Ovary (tissue), 9 donors: ENCODE results near the gene FTCD. TPM values are rescaled to one million over a fixed set of nuclear protein-coding genes. Genes with fewer than 3 reads are reported as not detected.

Experiments
- DNase-seq, 5 donors: peaks; one replicate each; pipeline ENCODE4 v3.0.0-alpha.2; 2019 to 2020
- H3K27ac ChIP-seq, 2 donors: fragments of 200-600 bp; one replicate each; pipeline versions ENCODE4 v1.5.1 to v1.8.0; 2019 to 2022
- H3K27me3 ChIP-seq: fragments of 200-600 bp; one replicate; pipeline ENCODE4 v1.8.0; 2022
- H3K36me3 ChIP-seq: fragments of 200-600 bp; sonication (generic); one replicate; pipeline ENCODE4 v1.5.1; 2019
- H3K4me1 ChIP-seq: one replicate; pipeline ENCODE4 v1.8.1; 2013; ENCODE audit warnings: mild to moderate bottlenecking, moderate library complexity; ENCODE audit not compliant: insufficient read depth
- H3K4me3 ChIP-seq: fragments of 200-600 bp; sonication (generic); one replicate; pipeline ENCODE4 v1.5.1; 2017
- H3K9me3 ChIP-seq, 2 donors: fragments of 200-600 bp in 1 of 2; sonication (generic) in 1 of 2; one replicate each; pipeline versions ENCODE4 v1.5.1 to v1.8.1; 2013 to 2019; ENCODE audit warnings: mild to moderate bottlenecking in 1 of 2, moderate library complexity in 1 of 2
- CTCF ChIP-seq, 3 donors: fragments of 450-650 bp in 2 of 3; fragments of 200-600 bp in 1 of 3; IDR thresholded peaks; one replicate each; pipeline versions ENCODE4 v1.5.1 to v1.8.0; 2016 to 2022; ENCODE audit warnings: antibody characterized with exemption in 3 of 3, mild to moderate bottlenecking in 1 of 3
- EP300 ChIP-seq: sonication (generic); formaldehyde crosslinking; IDR thresholded peaks from one replicate; pipeline ENCODE4 v1.6.1; 2017; ENCODE audit warnings: antibody characterized with exemption
- POLR2A ChIP-seq: fragments of 450-650 bp; IDR thresholded peaks from one replicate; pipeline ENCODE4 v1.6.1; 2017; ENCODE audit warnings: antibody characterized with exemption, mild to moderate bottlenecking, moderate library complexity
- WGBS, 3 donors: extraction: QIAGEN DNeasy Blood & Tissue Kit in 1 of 3; methylation state at CpG; one replicate each; pipeline versions ENCODE4 v1.1.5 to v1.1.7; 2013 to 2017; 5-methylcytosine and 5-hydroxymethylcytosine counted together
- intact Hi-C, 4 donors: fragments of 100-400 bp; cut with DNase I; formaldehyde crosslinking; loops; one replicate each; pipeline versions ENCODE4 v1.11.0 to v1.15.1; 2022 to 2023
- polyA plus RNA-seq, 2 donors: library from polyadenylated mRNA; stranded (reverse); fragments of 200-250 nt in 1 of 2; fragments of 350-450 nt in 1 of 2; fragmentation: Illumina TruSeq in 1 of 2; extraction: RNeasy Lipid Tissue Mini Kit (QIAGEN cat#74804) in 1 of 2; gene quantifications; one replicate each; pipeline ENCODE4 v1.2.3, GENCODE V29; 2013 to 2014
- total RNA-seq, 7 donors: library from RNA; depleted of rRNA in 2 of 7; stranded (reverse); fragments of >200 nt in 2 of 7; fragmentation: NEBNext Ultra II Directional in 3 of 7; extraction: Animal tissue kit (Norgen Biotek cat#: 25700) in 3 of 7; gene quantifications; one replicate each; pipeline versions ENCODE4 v1.1.0 to v1.2.4, GENCODE V29; 2016 to 2023
- donor health status: DM: no; HTN: no; CAD: no; lungs with moderate emphysema.
- donor health status: DM: no; HTN: no; CAD: no.
- donor health status: Bipolar disorder and iron deficiency.
- donor health status: DM: yes; HTN: yes; CAD: no.
- donor health status: DM: no; HTN: no; CAD: no.
- donor health status: DM: yes; HTN: yes; CAD: no.

The FTCD gene
- total and polyA plus RNA-seq, 9 donors = 0.83 to 7.5 (median 3.7) TPM; not detected in 1

GRCh38 chr21:46095083-46095719 lies 60.2 kb downstream of the FTCD start:
- DNase-seq = peak; percentile 12 to 35 (median 20)
- no peak overlapping the region for H3K27ac ChIP-seq
- no peak overlapping the region for H3K4me3 ChIP-seq
- 73 to 86% (median 81%) methylated on average over 16 of the region's 16 CpGs for WGBS, 3 donors
- intact Hi-C loops = loop anchor here (5.0 to 10.0 kb wide), 3 partner anchors 38 to 123 kb away; no protein-coding TSS in a partner anchor
- no peak for TF ChIP-seq EP300
- TF ChIP-seq POLR2A = no peak
- TF ChIP-seq CTCF (IDR thresholded peaks at IDR 0.05) = no peak
- H3K9me3 ChIP-seq = no peaks in the 10 kb centered on the region
- no peaks in the 10 kb centered on the region for H3K36me3 ChIP-seq
- no peaks in the 10 kb centered on the region for H3K27me3 ChIP-seq
- H3K4me1 ChIP-seq = peaks cover 13% of the 10 kb centered on the region

- no peak overlapping the region for H3K27ac ChIP-seq
- intact Hi-C loops = loop anchor here (5.0 to 10.0 kb wide), 3 partner anchors 37 to 122 kb away; no protein-coding TSS in a partner anchor
These were observed 60.8 kb downstream of the FTCD start for GRCh38 chr21:46094401-46095082.

GRCh38 chr21:46093668-46094400 lies 61.5 kb downstream of the FTCD start:
- Histone ChIP-seq H3K4me3 (no peak overlapping the region), H3K27me3 (no peaks in the 10 kb centered on the region), H3K9me3 (no peaks in the 10 kb centered on the region), H3K27ac (peak overlapping the region in 1 of 2 donors; percentile 78), H3K36me3 (no peaks in the 10 kb centered on the region), H3K4me1 (peaks cover 10% of the 10 kb centered on the region)
- peak; percentile 10 to 39 (median 30) for DNase-seq
- WGBS, 3 donors = 86 to 92% (median 88%) methylated on average over 11 of the region's 11 CpGs
- intact Hi-C loops = loop anchor here in 1 of 4 donors (10.0 kb wide), 1 partner anchor 69 kb away; no protein-coding TSS in a partner anchor
- TF ChIP-seq POLR2A = no peak
- no peak for TF ChIP-seq CTCF (IDR thresholded peaks at IDR 0.05)
- TF ChIP-seq EP300 = no peak

More at GRCh38 chr21:46094401-46095082, 60.8 kb downstream of the FTCD start:
- Histone ChIP-seq H3K4me3 (no peak overlapping the region), H3K9me3 (no peaks in the 10 kb centered on the region), H3K36me3 (no peaks in the 10 kb centered on the region), H3K4me1 (peaks cover 10% of the 10 kb centered on the region), H3K27me3 (no peaks in the 10 kb centered on the region)
- no peak for DNase-seq
- TF ChIP-seq CTCF (IDR thresholded peaks at IDR 0.05) (no peak), EP300 (no peak), POLR2A (no peak)
- WGBS, 3 donors = 83 to 87% (median 84%) methylated on average over 14 of the region's 14 CpGs

- Histone ChIP-seq H3K9me3 (no peaks in the 10 kb centered on the region), H3K4me1 (peaks cover 10% of the 10 kb centered on the region), H3K27ac (peak overlapping the region; percentile 34 to 78), H3K36me3 (no peaks in the 10 kb centered on the region), H3K4me3 (no peak overlapping the region), H3K27me3 (no peaks in the 10 kb centered on the region)
- intact Hi-C loops = loop anchor here in 1 of 4 donors (10.0 kb wide), 1 partner anchor 68 kb away; no protein-coding TSS in a partner anchor
- 59 to 75% (median 59%) methylated on average over 8 to 11 of the region's 11 CpGs for WGBS, 3 donors
- TF ChIP-seq CTCF (IDR thresholded peaks at IDR 0.05) (no peak), POLR2A (no peak), EP300 (no peak)
- peak; percentile 52 to 61 (median 58) for DNase-seq
These were observed 62.3 kb downstream of the FTCD start for GRCh38 chr21:46092811-46093667.
